PC-9 (cell line): Measurements from ENCODE around the gene PRKACB. TPM values are rescaled to one million over a fixed set of nuclear protein-coding genes. Genes with fewer than 3 reads are reported as not detected.

Source experiments
- BruUV-seq: library from RNA; stranded (reverse); fragments of 400-500 nt; replicated peaks from 2 replicates; lab custom pipeline; 2021; lab: Mats Ljungman, UMichigan
- CTCF ChIA-PET: fragments of 300-600 bp; sonication (Branson Sonifier 250); formaldehyde crosslinking; loops from one replicate; lab custom pipeline; 2022; ENCODE audit warnings: antibody characterized with exemption; lab: Charles Lee
- POLR2A ChIA-PET: fragments of 300-600 bp; sonication (Branson Sonifier 250); formaldehyde crosslinking; loops from one replicate; lab custom pipeline; 2022; ENCODE audit warnings: antibody characterized with exemption; ENCODE audit not compliant: unreplicated experiment; lab: Charles Lee
- DNase-seq, 2 experiments: peaks; one replicate each; pipeline versions ENCODE4 v3.0.0 to v3.0.0-alpha.2; 2015 to 2022; ENCODE audit warnings: mixed read lengths in 1 of 2
- H2AFZ ChIP-seq: fragments of 200-600 bp; sonication (generic); 2 replicates; pipeline ENCODE4 v1.8.1; 2017; ENCODE audit warnings: antibody characterized with exemption
- H3F3A ChIP-seq: fragments of 200-600 bp; sonication (generic); 2 replicates; pipeline ENCODE4 v1.8.1; 2017; ENCODE audit warnings: antibody characterized with exemption, mild to moderate bottlenecking, low read depth; ENCODE audit not compliant: insufficient read depth
- H3K27ac ChIP-seq: fragments of 200-600 bp; sonication (generic); 2 replicates; pipeline ENCODE4 v1.6.1; 2016; ENCODE audit warnings: mixed run types
- H3K27me3 ChIP-seq: fragments of 200-600 bp; sonication (generic); 2 replicates; pipeline ENCODE4 v1.6.1; 2016; ENCODE audit warnings: low read depth, mixed run types; ENCODE audit not compliant: insufficient read depth
- H3K36me3 ChIP-seq: fragments of 200-600 bp; sonication (generic); 2 replicates; pipeline ENCODE4 v1.6.1; 2016; ENCODE audit warnings: low read depth, mixed run types
- H3K4me1 ChIP-seq: fragments of 200-600 bp; sonication (generic); replicated peaks from 2 replicates; pipeline ENCODE4 v1.6.1; 2016; ENCODE audit warnings: mixed run types; ENCODE audit not compliant: insufficient read depth
- H3K4me2 ChIP-seq: fragments of 200-600 bp; sonication (generic); 2 replicates; pipeline ENCODE4 v1.6.1; 2017; ENCODE audit warnings: mixed run types
- H3K4me3 ChIP-seq: fragments of 200-600 bp; sonication (generic); 2 replicates; pipeline ENCODE4 v1.6.1; 2016; ENCODE audit warnings: mixed run types
- H3K79me2 ChIP-seq: fragments of 200-600 bp; sonication (generic); 2 replicates; pipeline ENCODE4 v1.6.1; 2017; ENCODE audit warnings: low read depth, mixed run types
- H3K9me2 ChIP-seq: fragments of 200-600 bp; sonication (generic); 2 replicates; pipeline ENCODE4 v1.8.1; 2017; ENCODE audit warnings: mild to moderate bottlenecking; ENCODE audit not compliant: insufficient read depth
- H3K9me3 ChIP-seq: fragments of 200-600 bp; sonication (generic); 2 replicates; pipeline ENCODE4 v1.8.1; 2016; ENCODE audit warnings: low read depth; ENCODE audit not compliant: insufficient read depth
- H4K20me1 ChIP-seq: fragments of 200-600 bp; sonication (generic); 2 replicates; pipeline ENCODE4 v1.8.1; 2017; ENCODE audit not compliant: insufficient read depth
- EZH2 ChIP-seq: fragments of 200-600 bp; sonication (generic); IDR thresholded peaks from 2 replicates; pipeline ENCODE4 v1.8.0; 2017; ENCODE audit warnings: antibody characterized with exemption, low read depth
- intact Hi-C: fragments of 100-400 bp; cut with micrococcal nuclease; formaldehyde crosslinking; loops from one replicate; pipeline ENCODE4 v1.10.0; 2022; ENCODE audit not compliant: unreplicated experiment
- total RNA-seq: library from RNA; stranded (reverse); gene quantifications from 2 replicates; pipeline ENCODE4 v1.2.3, GENCODE V29; 2021
- TF ChIP-seq, protein P1 (sequence below): fragments of 200-600 bp; sonication (generic); conservative IDR thresholded peaks from 2 replicates; pipeline ENCODE4 v1.6.1; 2017; ENCODE audit warnings: mixed run types, antibody characterized with exemption, mild to moderate bottlenecking, moderate library complexity

PRKACB gene
- total RNA-seq, 1 experiment from 2014 or later: 16.7 TPM

DNA sequence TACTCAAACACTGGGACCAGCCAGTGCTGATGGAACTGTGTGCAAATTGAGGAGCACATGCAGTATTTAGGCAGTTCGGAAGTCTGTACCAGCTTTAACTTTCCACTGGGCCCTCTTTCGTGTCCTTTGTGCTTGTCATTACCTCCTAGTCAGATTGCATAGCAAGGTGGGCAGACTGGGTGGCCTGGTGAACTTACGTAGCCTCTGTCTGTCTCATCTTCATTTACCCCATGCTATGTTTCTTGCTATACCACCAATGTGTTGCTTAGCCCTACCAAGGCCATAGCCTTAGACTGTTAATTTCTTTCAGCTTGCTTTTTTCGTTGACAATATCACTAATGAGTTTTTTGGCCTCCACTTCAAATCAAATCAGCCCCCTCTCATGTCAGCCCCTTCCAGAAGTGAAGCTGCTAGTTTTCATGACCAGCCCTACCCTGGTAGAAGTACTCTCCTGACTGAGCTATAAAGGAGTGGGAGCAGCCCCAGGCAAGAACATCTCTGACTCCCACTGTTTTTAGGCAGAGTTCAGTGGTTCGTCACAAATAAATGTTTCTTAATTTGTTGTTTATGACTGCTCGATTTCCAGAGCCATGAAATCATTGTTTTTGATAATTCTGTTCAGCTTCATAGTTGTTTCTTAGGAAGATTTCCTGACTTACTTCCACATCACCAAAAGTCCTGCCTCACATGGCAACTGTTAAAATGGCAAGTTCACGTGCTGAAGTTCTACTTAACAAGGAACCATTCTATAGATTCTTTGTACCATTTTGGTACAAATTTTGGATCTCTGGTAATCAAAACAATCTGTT, 19.3 kb downstream of the PRKACB start:
- BruUV-seq: no TSS peak
- intact Hi-C loops: no loop called here
- Histone ChIP-seq H3K79me2 (no peaks in the 10 kb centered on the region), H2AFZ (no peak overlapping the region), H3K4me3 (no peak overlapping the region), H3F3A (no peaks in the 10 kb centered on the region), H3K27ac (no peak overlapping the region), H3K4me1 (no peaks in the 10 kb centered on the region), H3K36me3 (no peaks in the 10 kb centered on the region), H3K4me2 (no peak overlapping the region), H3K27me3 (no peaks in the 10 kb centered on the region), H3K9me2 (no peaks in the 10 kb centered on the region), H3K9me3 (no peaks in the 10 kb centered on the region; the same call in 1 of the 2 replicates), H4K20me1 (no peaks in the 10 kb centered on the region)
- ChIA-PET POLR2A (no interaction called here), CTCF (no interaction called here)
- DNase-seq: no peak
- TF ChIP-seq EZH2: no peak
- TF ChIP-seq, protein P1, sequence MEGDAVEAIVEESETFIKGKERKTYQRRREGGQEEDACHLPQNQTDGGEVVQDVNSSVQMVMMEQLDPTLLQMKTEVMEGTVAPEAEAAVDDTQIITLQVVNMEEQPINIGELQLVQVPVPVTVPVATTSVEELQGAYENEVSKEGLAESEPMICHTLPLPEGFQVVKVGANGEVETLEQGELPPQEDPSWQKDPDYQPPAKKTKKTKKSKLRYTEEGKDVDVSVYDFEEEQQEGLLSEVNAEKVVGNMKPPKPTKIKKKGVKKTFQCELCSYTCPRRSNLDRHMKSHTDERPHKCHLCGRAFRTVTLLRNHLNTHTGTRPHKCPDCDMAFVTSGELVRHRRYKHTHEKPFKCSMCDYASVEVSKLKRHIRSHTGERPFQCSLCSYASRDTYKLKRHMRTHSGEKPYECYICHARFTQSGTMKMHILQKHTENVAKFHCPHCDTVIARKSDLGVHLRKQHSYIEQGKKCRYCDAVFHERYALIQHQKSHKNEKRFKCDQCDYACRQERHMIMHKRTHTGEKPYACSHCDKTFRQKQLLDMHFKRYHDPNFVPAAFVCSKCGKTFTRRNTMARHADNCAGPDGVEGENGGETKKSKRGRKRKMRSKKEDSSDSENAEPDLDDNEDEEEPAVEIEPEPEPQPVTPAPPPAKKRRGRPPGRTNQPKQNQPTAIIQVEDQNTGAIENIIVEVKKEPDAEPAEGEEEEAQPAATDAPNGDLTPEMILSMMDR: no peak

GRCh38 chr1:84164161-84164560, 20.1 kb downstream of the PRKACB start:
- TF ChIP-seq, protein P1: no peak
- no peak for TF ChIP-seq EZH2
- CTCF ChIA-PET: no interaction called here
- no peaks in the 10 kb centered on the region for H3K9me2 ChIP-seq
- no TSS peak for BruUV-seq
- DNase-seq: no peak
- H3K9me3 ChIP-seq: no peaks in the 10 kb centered on the region; the same call in 1 of the 2 replicates
- H3K4me1 ChIP-seq: no peaks in the 10 kb centered on the region
- H3K36me3 ChIP-seq: no peaks in the 10 kb centered on the region
- H4K20me1 ChIP-seq: no peaks in the 10 kb centered on the region
- no peak overlapping the region for H3K4me2 ChIP-seq
- intact Hi-C loops: no loop called here
- no peaks in the 10 kb centered on the region for H3F3A ChIP-seq
- H3K79me2 ChIP-seq: no peaks in the 10 kb centered on the region
- H2AFZ ChIP-seq: no peak overlapping the region
- POLR2A ChIA-PET: no interaction called here
- H3K27me3 ChIP-seq: no peaks in the 10 kb centered on the region
- H3K4me3 ChIP-seq: no peak overlapping the region
- no peak overlapping the region for H3K27ac ChIP-seq

DNA sequence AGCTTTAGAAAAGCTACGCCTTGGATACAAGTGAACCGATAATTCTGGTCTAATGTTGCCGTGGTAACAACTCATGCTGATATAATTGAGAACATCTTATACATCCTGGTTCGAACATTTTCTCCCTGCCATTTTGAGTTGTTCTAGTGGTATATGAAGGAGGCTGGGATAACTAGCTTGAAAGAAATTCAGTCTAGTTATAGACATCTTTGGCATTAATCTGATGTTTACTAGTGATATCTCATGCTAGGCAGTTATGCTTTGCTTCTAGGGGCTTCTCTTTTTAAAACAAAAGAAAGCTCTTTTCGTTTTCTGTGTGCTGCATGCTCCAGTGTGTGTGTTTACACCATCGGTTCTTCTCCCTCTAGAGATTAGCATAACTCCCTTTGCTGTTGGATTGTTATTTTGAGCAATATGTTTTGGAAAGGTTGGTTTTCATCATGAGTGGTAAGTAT, 20.5 kb downstream of the PRKACB start:
- H4K20me1 ChIP-seq: no peaks in the 10 kb centered on the region
- H3K27me3 ChIP-seq: no peaks in the 10 kb centered on the region
- H3K4me2 ChIP-seq: no peak overlapping the region
- H3K27ac ChIP-seq: no peak overlapping the region
- H3K4me3 ChIP-seq: no peak overlapping the region
- DNase-seq: no peak
- no peaks in the 10 kb centered on the region for H3K79me2 ChIP-seq
- POLR2A ChIA-PET: no interaction called here
- no peaks in the 10 kb centered on the region for H3K9me2 ChIP-seq
- BruUV-seq: no TSS peak
- H2AFZ ChIP-seq: no peak overlapping the region
- CTCF ChIA-PET: no interaction called here
- H3F3A ChIP-seq: no peaks in the 10 kb centered on the region
- no peak for TF ChIP-seq EZH2
- TF ChIP-seq, protein P1: no peak
- intact Hi-C loops: no loop called here
- no peaks in the 10 kb centered on the region for H3K36me3 ChIP-seq
- no peaks in the 10 kb centered on the region for H3K4me1 ChIP-seq
- no peaks in the 10 kb centered on the region; the same call in 1 of the 2 replicates for H3K9me3 ChIP-seq
